Natural killer cell (primary cell): Measurements from ENCODE around the gene SRC. TPM values are rescaled to one million over a fixed set of nuclear protein-coding genes. Genes with fewer than 3 reads are reported as not detected.
A peak's percentile ranks its signal among the peaks of the same experiment; 100 is the strongest.

Experiments used
- ATAC-seq, 3 donors: fragments of 150-1000 bp in 2 of 3; fragments of 200-7000 bp in 1 of 3; cut with Tn5 transposase; 1 replicate in 1 of 3; 2 replicates in 2 of 3; pipeline ENCODE4 v1.10.0; 2021; ENCODE audit warnings: mild to moderate bottlenecking in 2 of 3, moderate library complexity in 2 of 3
- DNase-seq, 2 donors: peaks; one replicate each; pipeline versions ENCODE4 v3.0.0 to v3.0.0-alpha.2; 2013 to 2021; ENCODE audit warnings: mixed read lengths in 1 of 2
- H3K27ac ChIP-seq: one replicate; pipeline ENCODE4 v1.5.1; 2013; ENCODE audit warnings: mild to moderate bottlenecking, low read length
- H3K27me3 ChIP-seq: one replicate; pipeline ENCODE4 v1.6.1; 2013; ENCODE audit warnings: low read length; ENCODE audit not compliant: control insufficient read depth, insufficient read depth
- H3K36me3 ChIP-seq: one replicate; pipeline ENCODE4 v1.6.1; 2013; ENCODE audit warnings: low read length; ENCODE audit not compliant: control insufficient read depth, insufficient read depth
- H3K4me1 ChIP-seq: one replicate; pipeline ENCODE4 v1.6.1; 2013; ENCODE audit warnings: low read length; ENCODE audit not compliant: control insufficient read depth, insufficient read depth
- H3K4me3 ChIP-seq: one replicate; pipeline ENCODE4 v1.5.1; 2013; ENCODE audit warnings: low read length
- H3K9me3 ChIP-seq: one replicate; pipeline ENCODE4 v1.6.1; 2013; ENCODE audit warnings: low read length; ENCODE audit not compliant: control insufficient read depth, insufficient read depth
- H3K27ac Mint-ChIP-seq, 2 donors: one replicate each; pipeline ENCODE4 v1.8.0; 2022; ENCODE audit warnings: mild to moderate bottlenecking in 2 of 2, mixed read lengths in 2 of 2, moderate library complexity in 1 of 2
- H3K27me3 Mint-ChIP-seq, 2 donors: one replicate each; pipeline ENCODE4 v1.8.0; 2022; ENCODE audit warnings: low read depth in 2 of 2, mixed read lengths in 2 of 2
- H3K36me3 Mint-ChIP-seq: one replicate; pipeline ENCODE4 v1.8.0; 2022; ENCODE audit warnings: mixed read lengths
- H3K4me1 Mint-ChIP-seq, 2 donors: one replicate each; pipeline ENCODE4 v1.8.0; 2022; ENCODE audit warnings: mixed read lengths in 2 of 2
- H3K4me3 Mint-ChIP-seq: one replicate; pipeline ENCODE4 v1.8.0; 2022; ENCODE audit warnings: mild to moderate bottlenecking, moderate library complexity, mixed read lengths
- H3K9me3 Mint-ChIP-seq, 2 donors: one replicate each; pipeline ENCODE4 v1.8.0; 2022; ENCODE audit warnings: mixed read lengths in 2 of 2
- WGBS: methylation state at CpG from one replicate; pipeline ENCODE4 v1.1.7; 2013; ENCODE audit warnings: missing lambda C conversion rate; ENCODE audit not compliant: insufficient coverage; 5-methylcytosine and 5-hydroxymethylcytosine counted together
- intact Hi-C: fragments of 100-400 bp; cut with micrococcal nuclease; formaldehyde crosslinking; loops from one replicate; pipeline ENCODE4 v1.14.2; 2022
- total RNA-seq, 4 donors: library from RNA; stranded (reverse); fragments of 120-200 nt in 1 of 4; gene quantifications; one replicate each; pipeline versions ENCODE4 v1.2.3 to v1.2.4, GENCODE V29; 2013 to 2022
- TF ChIP-seq, protein P1 (sequence below): fragments of 200-600 bp; IDR thresholded peaks from one replicate; pipeline ENCODE4 v1.8.0; 2022; ENCODE audit warnings: antibody characterized with exemption

Gene SRC
- total RNA-seq, 3 donors from 2014 or later (not counting 1 experiment from before 2014, with no cell fraction given), result 2.3 to 15.6 (median 10.5) TPM

DNA sequence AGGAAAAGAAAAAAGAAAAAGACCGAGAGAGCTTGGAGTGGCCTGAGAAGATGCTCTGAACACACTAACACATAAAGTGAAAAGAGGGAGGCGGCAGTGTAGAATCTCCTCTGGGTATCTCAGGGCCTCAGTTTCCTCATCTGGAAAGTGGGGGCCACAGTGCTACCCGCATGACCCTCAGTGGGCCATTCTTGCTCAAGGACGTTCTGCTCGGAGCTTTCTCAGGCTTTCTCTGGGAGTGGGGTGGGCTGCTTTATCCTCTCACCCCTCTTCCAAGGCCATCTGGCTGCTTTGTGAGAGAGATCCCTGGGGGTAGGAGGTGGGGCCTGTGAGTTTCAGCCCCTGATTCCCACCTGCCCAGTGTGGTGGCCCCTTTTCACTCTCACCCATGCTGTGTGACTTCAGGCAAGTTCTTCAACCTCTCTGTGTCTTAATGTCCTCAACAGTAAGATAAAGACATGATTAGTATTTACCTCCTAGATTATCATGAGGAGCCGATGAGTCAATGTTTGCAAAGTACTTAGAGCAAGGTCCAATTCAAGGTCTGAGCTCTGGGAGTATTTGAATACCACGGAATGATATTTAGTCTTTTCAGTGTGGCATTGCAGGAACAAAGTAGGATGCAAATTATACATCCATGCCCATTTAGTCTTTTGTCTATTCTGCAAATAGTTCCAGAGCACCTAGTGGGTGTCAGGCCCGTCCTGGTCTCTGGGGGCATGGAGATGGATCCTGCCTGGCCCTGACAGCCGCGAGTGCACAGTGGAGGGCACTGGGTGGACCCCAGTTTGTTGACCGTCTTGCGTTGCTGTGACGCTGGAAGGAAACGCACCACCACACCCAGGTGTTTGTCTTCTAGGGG, 34.3 kb downstream of the SRC start:
- TF ChIP-seq, protein P1, sequence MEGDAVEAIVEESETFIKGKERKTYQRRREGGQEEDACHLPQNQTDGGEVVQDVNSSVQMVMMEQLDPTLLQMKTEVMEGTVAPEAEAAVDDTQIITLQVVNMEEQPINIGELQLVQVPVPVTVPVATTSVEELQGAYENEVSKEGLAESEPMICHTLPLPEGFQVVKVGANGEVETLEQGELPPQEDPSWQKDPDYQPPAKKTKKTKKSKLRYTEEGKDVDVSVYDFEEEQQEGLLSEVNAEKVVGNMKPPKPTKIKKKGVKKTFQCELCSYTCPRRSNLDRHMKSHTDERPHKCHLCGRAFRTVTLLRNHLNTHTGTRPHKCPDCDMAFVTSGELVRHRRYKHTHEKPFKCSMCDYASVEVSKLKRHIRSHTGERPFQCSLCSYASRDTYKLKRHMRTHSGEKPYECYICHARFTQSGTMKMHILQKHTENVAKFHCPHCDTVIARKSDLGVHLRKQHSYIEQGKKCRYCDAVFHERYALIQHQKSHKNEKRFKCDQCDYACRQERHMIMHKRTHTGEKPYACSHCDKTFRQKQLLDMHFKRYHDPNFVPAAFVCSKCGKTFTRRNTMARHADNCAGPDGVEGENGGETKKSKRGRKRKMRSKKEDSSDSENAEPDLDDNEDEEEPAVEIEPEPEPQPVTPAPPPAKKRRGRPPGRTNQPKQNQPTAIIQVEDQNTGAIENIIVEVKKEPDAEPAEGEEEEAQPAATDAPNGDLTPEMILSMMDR, result no peak
- 87% methylated on average over 9 of the region's 14 CpGs for WGBS
- Histone ChIP-seq H3K27ac (no peak overlapping the region), H3K4me3 (no peak overlapping the region), H3K4me1 (peaks cover 33% of the 10 kb centered on the region), H3K9me3 (no peaks in the 10 kb centered on the region), H3K36me3 (no peaks in the 10 kb centered on the region), H3K27me3 (no peaks in the 10 kb centered on the region)
- H3K27me3 Mint-ChIP-seq, result no peaks in the 10 kb centered on the region
- H3K9me3 Mint-ChIP-seq, result no peaks in the 10 kb centered on the region
- intact Hi-C loops, result no loop called here
- DNase-seq (no peak), ATAC-seq (no peak)
- H3K36me3 Mint-ChIP-seq, result no peaks in the 10 kb centered on the region
- peaks cover 6 to 30% of the 10 kb centered on the region in 2 donors for H3K4me1 Mint-ChIP-seq
- H3K27ac Mint-ChIP-seq, result no peak overlapping the region
- H3K4me3 Mint-ChIP-seq, result no peak overlapping the region

GRCh38 chr20:37380864-37381579, 35.1 kb downstream of the SRC start:
- no peak for DNase-seq
- TF ChIP-seq, protein P1, result no peak
- H3K27ac ChIP-seq, result no peak overlapping the region
- H3K4me1 ChIP-seq, result peaks cover 30% of the 10 kb centered on the region
- Mint-ChIP-seq H3K4me3 (no peak overlapping the region), H3K27ac (no peak overlapping the region), H3K9me3 (no peaks in the 10 kb centered on the region), H3K27me3 (no peaks in the 10 kb centered on the region), H3K4me1 (peaks cover 6 to 28% of the 10 kb centered on the region in 2 donors), H3K36me3 (no peaks in the 10 kb centered on the region)
- no peaks in the 10 kb centered on the region for H3K9me3 ChIP-seq
- 84% methylated on average over 16 of the region's 16 CpGs for WGBS
- no peak overlapping the region for H3K4me3 ChIP-seq
- no peaks in the 10 kb centered on the region for H3K27me3 ChIP-seq
- H3K36me3 ChIP-seq, result no peaks in the 10 kb centered on the region
- intact Hi-C loops, result no loop called here
- no peak for ATAC-seq

DNA sequence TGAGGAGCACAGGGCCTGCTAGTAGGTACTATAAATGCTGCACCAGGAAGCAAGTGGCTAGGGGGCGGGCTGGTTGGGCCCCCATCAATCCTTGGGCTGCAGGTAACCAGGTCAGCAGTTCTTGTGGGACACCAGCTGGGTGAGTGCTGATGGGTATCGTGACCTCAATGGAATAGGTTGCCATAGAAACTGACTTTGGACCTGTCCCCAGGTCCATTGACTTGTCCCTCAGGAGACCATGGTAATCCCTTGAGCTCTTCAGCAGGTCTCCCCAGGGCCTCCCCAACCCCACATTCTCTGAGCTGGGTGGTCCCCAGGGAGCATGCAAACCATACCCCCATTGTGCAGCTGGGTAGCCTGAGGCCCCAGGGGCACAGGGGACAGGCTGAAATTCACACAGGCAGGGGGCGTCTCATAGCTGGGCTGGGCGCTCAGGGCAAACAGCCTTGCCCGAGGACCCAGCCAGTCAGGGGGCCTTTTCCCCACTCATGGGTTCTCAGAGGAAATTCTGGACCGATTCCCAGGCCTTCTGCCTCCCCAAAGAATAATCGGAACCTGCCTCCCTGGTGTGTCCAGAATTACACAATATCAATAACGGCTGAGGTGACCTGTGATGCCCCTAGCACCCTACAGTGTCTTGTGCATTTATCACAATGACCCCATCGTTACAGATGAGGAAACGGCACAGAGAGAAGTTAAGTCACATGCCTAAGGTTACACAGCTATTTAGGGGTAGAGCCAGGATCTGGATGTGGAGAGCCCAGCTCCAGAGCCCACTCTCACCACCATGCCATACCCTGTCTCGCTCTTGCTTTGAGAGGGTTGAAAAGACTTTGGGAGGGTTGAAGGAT, 35.9 kb downstream of the SRC start:
- DNase-seq, result no peak
- Histone ChIP-seq H3K9me3 (no peaks in the 10 kb centered on the region), H3K27me3 (no peaks in the 10 kb centered on the region), H3K4me1 (peaks cover 22% of the 10 kb centered on the region), H3K36me3 (no peaks in the 10 kb centered on the region), H3K27ac (no peak overlapping the region), H3K4me3 (no peak overlapping the region)
- WGBS, result 80% methylated on average over 10 of the region's 11 CpGs
- no peak for ATAC-seq
- Mint-ChIP-seq H3K36me3 (no peaks in the 10 kb centered on the region), H3K4me1 (peaks cover 6 to 24% of the 10 kb centered on the region in 2 donors), H3K4me3 (peak overlapping the region; percentile 74), H3K9me3 (no peaks in the 10 kb centered on the region), H3K27ac (peak overlapping the region in 1 of 2 donors; percentile 54), H3K27me3 (no peaks in the 10 kb centered on the region)
- TF ChIP-seq, protein P1, result no peak
- intact Hi-C loops, result no loop called here
